ENCODE results near the gene GNG7. TPM values are rescaled to one million over a fixed set of nuclear protein-coding genes. Genes with fewer than 3 reads are reported as not detected.
"Not testable (repeated sequence)": the region's sequence is repeated elsewhere in the genome, so short reads cannot be mapped to it uniquely, and the experiment has no call there.

Gene GNG7
- polyA plus RNA-seq, 3 donors = 1.1 to 1.6 (median 1.3) TPM

DNA sequence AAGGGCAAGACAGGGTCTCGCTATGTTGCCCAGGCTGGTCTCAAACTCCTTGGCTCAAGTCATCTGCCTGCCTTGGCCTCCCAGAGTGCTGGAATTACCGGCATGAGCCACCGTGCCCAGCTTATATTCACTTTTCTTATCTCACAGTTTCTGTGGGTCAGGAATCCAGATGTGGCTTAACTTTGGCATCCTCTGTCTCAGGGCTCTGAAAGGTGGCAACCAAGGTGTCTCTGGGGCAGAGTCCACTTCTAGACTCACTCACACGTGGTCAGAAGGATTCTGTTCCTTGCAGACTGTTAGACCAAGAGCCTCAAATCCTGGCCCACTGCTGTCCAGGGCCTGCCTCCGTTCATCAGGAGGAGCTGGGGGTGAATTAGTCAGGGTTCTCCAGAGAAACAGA, 238.1 kb downstream of the GNG7 start:
- no peak overlapping the region for H3K4me3 Mint-ChIP-seq
- DNase-seq = no peak
- peaks cover 19 to 25% of the 10 kb centered on the region in 2 donors for H3K4me1 ChIP-seq (ENCODE audit: control insufficient read depth in 1 of 2, insufficient read depth in 2 of 2, low read length in 2 of 2)
- H3K36me3 Mint-ChIP-seq = no peaks in the 10 kb centered on the region
- no peaks in the 10 kb centered on the region for H3K79me2 ChIP-seq (ENCODE audit: insufficient read depth, low read length)
- H3K27ac Mint-ChIP-seq = no peak overlapping the region
- no peaks in the 10 kb centered on the region for H3K27me3 ChIP-seq (ENCODE audit: control insufficient read depth in 2 of 2, insufficient read depth in 2 of 2, low read length in 2 of 2)
- no peaks in the 10 kb centered on the region for H4K20me1 ChIP-seq (ENCODE audit: insufficient read depth, low read length)
- no peaks in the 10 kb centered on the region for H3K9me3 ChIP-seq (replicated peaks in 1 of 2; ENCODE audit: control insufficient read depth in 1 of 2, insufficient read depth in 1 of 2, low read length in 2 of 2)
- TF ChIP-seq, protein P1, sequence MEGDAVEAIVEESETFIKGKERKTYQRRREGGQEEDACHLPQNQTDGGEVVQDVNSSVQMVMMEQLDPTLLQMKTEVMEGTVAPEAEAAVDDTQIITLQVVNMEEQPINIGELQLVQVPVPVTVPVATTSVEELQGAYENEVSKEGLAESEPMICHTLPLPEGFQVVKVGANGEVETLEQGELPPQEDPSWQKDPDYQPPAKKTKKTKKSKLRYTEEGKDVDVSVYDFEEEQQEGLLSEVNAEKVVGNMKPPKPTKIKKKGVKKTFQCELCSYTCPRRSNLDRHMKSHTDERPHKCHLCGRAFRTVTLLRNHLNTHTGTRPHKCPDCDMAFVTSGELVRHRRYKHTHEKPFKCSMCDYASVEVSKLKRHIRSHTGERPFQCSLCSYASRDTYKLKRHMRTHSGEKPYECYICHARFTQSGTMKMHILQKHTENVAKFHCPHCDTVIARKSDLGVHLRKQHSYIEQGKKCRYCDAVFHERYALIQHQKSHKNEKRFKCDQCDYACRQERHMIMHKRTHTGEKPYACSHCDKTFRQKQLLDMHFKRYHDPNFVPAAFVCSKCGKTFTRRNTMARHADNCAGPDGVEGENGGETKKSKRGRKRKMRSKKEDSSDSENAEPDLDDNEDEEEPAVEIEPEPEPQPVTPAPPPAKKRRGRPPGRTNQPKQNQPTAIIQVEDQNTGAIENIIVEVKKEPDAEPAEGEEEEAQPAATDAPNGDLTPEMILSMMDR (IDR thresholded peaks at IDR 0.05) = no peak
- H2AFZ ChIP-seq (ENCODE audit: insufficient read depth, low read depth, low read length, poor library complexity, severe bottlenecking) = no peak overlapping the region
- H3K4me3 ChIP-seq (replicated peaks in 1 of 3; ENCODE audit: low read depth in 2 of 3, low read length in 3 of 3) = no peak overlapping the region
- intact Hi-C loops (cut with micrococcal nuclease) = loop anchor here in 1 of 2 donors (10.0 kb wide), 1 partner anchor 280 kb away; the partner anchor contains the start of gene SLC39A3
- H3K27ac ChIP-seq (ENCODE audit: low read depth in 1 of 2, low read length in 2 of 2) = no peak overlapping the region
- H3K36me3 ChIP-seq (replicated peaks in 1 of 2; ENCODE audit: control insufficient read depth in 1 of 2, insufficient read depth in 2 of 2, low read length in 2 of 2) = no peaks in the 10 kb centered on the region
- WGBS (ENCODE audit: insufficient coverage) = 73% methylated on average over 2 of the region's 5 CpGs
- H3K9ac ChIP-seq (ENCODE audit: insufficient read depth, low read length, poor library complexity, severe bottlenecking) = no peak overlapping the region
- H3K4me1 Mint-ChIP-seq = peaks cover 28% of the 10 kb centered on the region
- no peak overlapping the region for H3K4me2 ChIP-seq (replicated peaks; ENCODE audit: extremely low read depth, low read length, poor library complexity, severe bottlenecking)
- H3K27me3 Mint-ChIP-seq (ENCODE audit: low read depth in 3 of 3) = peaks cover 2 to 10% (median 3%) of the 10 kb centered on the region in 3 donors
- H3K9me3 Mint-ChIP-seq = peaks cover 0 to 2% (median 0%) of the 10 kb centered on the region in 7 donors

DNA sequence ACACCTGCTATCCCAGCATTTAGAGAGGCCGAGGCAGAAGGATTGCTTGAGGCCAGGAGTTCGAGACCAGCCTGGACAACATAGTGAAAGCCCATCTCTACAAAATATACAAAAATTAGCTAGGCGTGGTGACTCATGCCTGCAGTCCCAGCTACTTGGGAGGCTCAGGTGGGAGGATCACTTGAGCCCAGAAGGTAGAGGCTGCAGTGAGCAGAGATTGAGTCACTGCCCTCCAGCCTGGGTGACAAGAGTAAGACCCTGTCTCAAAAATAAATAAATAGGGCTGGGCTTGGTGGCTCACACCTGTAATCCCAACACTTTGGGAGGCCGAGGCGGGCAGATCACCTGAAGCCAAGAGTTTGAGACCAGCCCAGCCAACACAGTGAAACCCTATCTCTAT, 238.8 kb downstream of the GNG7 start:
- not testable (repeated sequence) for H3K9me3 ChIP-seq (replicated peaks in 1 of 2; ENCODE audit: control insufficient read depth in 1 of 2, insufficient read depth in 1 of 2, low read length in 2 of 2)

More for the DNA sequence above, 238.8 kb downstream of the GNG7 start:
- H3K9me3 Mint-ChIP-seq; H3K9ac ChIP-seq (ENCODE audit: insufficient read depth, low read length, poor library complexity, severe bottlenecking); H3K36me3 Mint-ChIP-seq; H2AFZ ChIP-seq (ENCODE audit: insufficient read depth, low read depth, low read length, poor library complexity, severe bottlenecking); H3K4me2 ChIP-seq (replicated peaks; ENCODE audit: extremely low read depth, low read length, poor library complexity, severe bottlenecking); H3K27me3 Mint-ChIP-seq (ENCODE audit: low read depth in 3 of 3); DNase-seq; H3K27me3 ChIP-seq (ENCODE audit: control insufficient read depth in 2 of 2, insufficient read depth in 2 of 2, low read length in 2 of 2); H4K20me1 ChIP-seq (ENCODE audit: insufficient read depth, low read length); H3K27ac Mint-ChIP-seq; H3K36me3 ChIP-seq (replicated peaks in 1 of 2; ENCODE audit: control insufficient read depth in 1 of 2, insufficient read depth in 2 of 2, low read length in 2 of 2); H3K79me2 ChIP-seq (ENCODE audit: insufficient read depth, low read length); H3K4me3 Mint-ChIP-seq; H3K27ac ChIP-seq (ENCODE audit: low read depth in 1 of 2, low read length in 2 of 2); H3K4me3 ChIP-seq (replicated peaks in 1 of 3; ENCODE audit: low read depth in 2 of 3, low read length in 3 of 3): not testable (repeated sequence)
- no CpG with 5 or more reads among the region's 5 CpGs for WGBS (ENCODE audit: insufficient coverage)
- peaks cover 19 to 23% of the 10 kb centered on the region in 2 donors for H3K4me1 ChIP-seq (ENCODE audit: control insufficient read depth in 1 of 2, insufficient read depth in 2 of 2, low read length in 2 of 2)
- intact Hi-C loops (cut with micrococcal nuclease) = loop anchor here in 1 of 2 donors (10.0 kb wide), 1 partner anchor 281 kb away; the partner anchor contains the start of gene SLC39A3
- H3K4me1 Mint-ChIP-seq = peaks cover 25% of the 10 kb centered on the region
